GM21723 (cell line): ENCODE data around the gene ANKRD44.

Experiments
- ATAC-seq: cut with Tn5 transposase; IDR thresholded peaks from one replicate; pipeline ENCODE4 v1.9.1; 2021; ENCODE audit warnings: mild to moderate bottlenecking, moderate library complexity; ENCODE audit not compliant: unreplicated experiment

The ANKRD44 gene

GRCh38 chr2:197189426-197190099 lies 121.0 kb downstream of the ANKRD44 start:
- no peak for ATAC-seq

- ATAC-seq, result no peak
Observed at GRCh38 chr2:197185676-197186075, 124.9 kb downstream of the ANKRD44 start.

GRCh38 chr2:197184959-197185586 lies 125.5 kb downstream of the ANKRD44 start:
- ATAC-seq, result no peak

GRCh38 chr2:197183355-197183754 lies 127.2 kb downstream of the ANKRD44 start:
- no peak for ATAC-seq

DNA sequence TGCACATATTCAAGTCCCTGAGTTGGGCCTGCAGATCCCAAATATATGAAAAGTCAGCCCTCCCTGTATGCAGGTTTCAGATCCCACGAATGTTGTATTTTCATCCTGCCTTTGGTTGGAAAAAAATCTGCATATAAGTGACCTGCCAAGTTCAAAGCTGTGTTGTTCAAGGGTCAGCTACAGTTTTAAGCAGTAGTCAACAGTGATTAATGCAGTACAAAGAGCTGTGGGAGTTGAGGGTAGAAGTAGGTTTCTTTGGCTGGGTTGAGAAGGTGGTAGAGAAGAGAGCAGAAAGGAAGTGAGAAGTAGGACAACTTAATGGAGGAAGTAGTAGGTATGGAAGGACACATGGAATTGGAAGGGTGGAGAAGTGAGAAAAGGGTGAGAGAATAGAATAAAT lies 127.9 kb downstream of the ANKRD44 start:
- no peak for ATAC-seq

DNA sequence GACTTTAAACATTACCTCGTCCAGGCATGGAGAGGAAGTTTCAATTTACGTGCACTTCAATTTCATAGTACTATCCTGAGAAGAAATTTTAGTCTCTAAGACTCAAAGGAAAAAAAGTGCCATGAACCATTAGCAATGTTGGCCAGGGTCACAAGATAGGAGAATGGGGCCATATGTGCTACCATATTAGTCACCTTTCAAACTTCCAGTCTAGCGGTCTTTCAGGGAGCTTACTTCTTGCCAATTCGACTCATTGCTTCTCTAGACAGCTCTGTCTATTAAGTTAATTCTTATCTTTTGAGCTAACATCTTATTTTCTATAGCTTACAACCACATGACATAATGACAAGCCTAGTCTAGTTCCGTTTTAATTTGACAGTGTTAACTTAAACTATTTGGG lies 129.1 kb downstream of the ANKRD44 start:
- no peak for ATAC-seq

- ATAC-seq, result no peak
Observed at GRCh38 chr2:197179744-197180498, 130.7 kb downstream of the ANKRD44 start.

GRCh38 chr2:197176522-197176921 lies 134.1 kb downstream of the ANKRD44 start:
- no peak for ATAC-seq

DNA sequence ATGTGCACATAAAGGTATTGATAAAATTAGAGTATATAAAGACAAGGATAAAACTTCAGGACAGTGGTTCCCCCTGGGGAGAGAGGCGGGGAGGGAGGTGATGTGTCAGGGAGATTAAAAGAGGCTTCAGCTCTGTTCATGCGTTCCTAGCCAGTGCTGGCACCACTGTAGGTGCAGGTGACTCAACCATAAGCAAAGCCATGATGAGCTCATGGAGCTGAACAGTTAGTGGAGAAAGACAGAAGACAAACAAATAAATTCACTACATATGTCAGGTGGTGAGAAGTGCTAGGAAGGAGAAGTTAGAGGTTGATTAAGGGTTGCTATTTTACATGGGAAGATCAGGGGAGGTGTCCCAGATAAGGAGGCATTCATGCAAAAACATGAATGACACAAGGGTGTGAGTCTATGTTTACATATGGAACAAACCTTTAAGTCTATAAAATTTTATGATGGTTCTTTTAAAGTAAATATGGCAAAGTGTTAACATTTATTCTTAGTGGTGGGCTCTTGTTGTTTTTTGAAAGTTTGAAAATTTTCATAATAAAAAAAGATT lies 136.0 kb downstream of the ANKRD44 start:
- no peak for ATAC-seq

- no peak for ATAC-seq
Observed at GRCh38 chr2:197171582-197171981, 139.0 kb downstream of the ANKRD44 start.

GRCh38 chr2:197170208-197170607 lies 140.4 kb downstream of the ANKRD44 start:
- no peak for ATAC-seq

DNA sequence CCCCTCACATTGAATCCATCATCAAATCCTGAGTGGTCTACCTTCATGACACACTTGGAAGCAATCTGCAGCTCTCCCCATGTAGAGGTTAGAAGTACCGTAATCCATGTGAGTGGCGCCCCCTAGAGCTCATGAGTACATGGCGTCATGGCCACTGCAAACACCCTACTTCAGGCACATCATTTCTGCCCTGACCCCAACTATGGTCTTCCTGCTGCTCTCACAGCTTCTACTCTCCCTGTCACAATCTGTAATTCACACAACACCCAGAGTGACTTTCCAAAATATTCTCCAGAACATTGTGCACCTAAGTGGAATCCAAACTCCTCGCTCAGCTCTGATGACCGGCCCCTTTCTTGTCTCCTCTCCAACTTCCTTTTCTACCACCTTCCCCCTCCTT lies 141.9 kb downstream of the ANKRD44 start:
- peak; percentile 73 for ATAC-seq

DNA sequence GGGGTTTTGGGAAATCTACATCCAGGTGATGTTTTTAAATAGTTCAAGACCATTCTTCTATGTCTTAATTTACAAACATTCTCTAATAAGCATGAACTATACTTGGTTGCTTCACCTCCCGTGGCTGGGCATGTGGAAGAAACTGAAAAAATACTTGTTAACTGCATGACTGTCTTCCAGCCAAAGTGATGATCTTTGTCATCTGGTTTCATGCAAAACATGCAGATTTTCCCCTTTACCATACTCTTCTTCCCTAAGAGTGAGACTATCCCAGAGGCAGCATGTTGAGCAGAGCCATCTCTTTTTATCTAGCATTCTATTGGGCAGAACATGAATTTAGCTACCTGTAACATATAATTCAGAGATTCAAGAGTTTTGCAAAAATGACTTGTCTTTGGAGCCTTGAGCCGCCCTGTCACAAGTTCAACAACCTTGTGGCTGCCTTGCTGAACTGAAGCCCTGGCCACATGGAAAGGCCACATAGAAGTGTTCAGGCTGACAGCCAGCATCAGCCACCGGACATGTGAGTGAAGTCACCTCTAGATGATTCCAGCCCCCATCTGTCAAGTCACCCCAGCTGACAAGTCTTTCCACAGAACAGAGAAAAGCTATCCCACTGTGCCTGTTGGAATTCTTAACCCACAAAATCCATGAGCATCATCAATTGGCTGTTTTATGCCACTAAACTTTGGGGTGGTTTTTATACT lies 142.8 kb downstream of the ANKRD44 start:
- no peak for ATAC-seq

- ATAC-seq, result no peak
Observed at GRCh38 chr2:197165020-197165419, 145.6 kb downstream of the ANKRD44 start.

GRCh38 chr2:197164141-197164754 lies 146.3 kb downstream of the ANKRD44 start:
- ATAC-seq, result no peak

DNA sequence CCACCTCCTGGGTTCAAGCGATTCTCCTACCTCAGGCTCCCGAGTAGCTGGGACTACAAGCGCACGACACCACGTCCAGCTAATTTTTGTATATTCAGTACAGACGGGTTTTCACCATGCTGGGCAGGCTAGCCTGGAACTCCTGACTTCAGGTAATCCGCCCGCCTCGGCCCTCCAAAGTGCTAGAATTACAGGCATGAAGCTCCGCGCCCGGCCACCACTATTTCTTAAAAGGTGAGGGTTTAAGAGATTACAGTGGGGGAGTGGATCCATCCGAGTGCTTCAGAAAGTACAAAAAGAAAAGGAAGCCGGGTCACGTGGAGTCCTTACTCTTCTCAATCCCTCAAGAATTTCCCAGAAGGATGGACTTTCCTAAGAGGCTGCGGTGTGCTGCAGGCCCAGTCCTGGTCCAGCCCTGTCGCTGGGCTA lies 146.9 kb downstream of the ANKRD44 start:
- no peak for ATAC-seq

- ATAC-seq, result no peak
Observed at GRCh38 chr2:197161774-197162173, 148.8 kb downstream of the ANKRD44 start.

- no peak for ATAC-seq
Observed at GRCh38 chr2:197159661-197160211, 150.8 kb downstream of the ANKRD44 start.

GRCh38 chr2:197158591-197159550 lies 151.7 kb downstream of the ANKRD44 start:
- ATAC-seq, result no peak
